Activated CD4-positive, alpha-beta T cell treated with anti-CD3 and anti-CD28 coated beads, Interleukin-2, amount 10 ng/mL, durations not matched to agents 7 days and 5 days (primary cell): Measurements from ENCODE around the gene WDR70. TPM values are rescaled to one million over a fixed set of nuclear protein-coding genes. Genes with fewer than 3 reads are reported as not detected.

Experiments
- CTCF ChIA-PET: fragments of 350-600 bp; sonication (Branson Sonifier 250); formaldehyde crosslinking; loops from one replicate; lab custom pipeline; 2021; ENCODE audit warnings: antibody characterized with exemption; lab: Charles Lee
- POLR2A ChIA-PET: fragments of 350-600 bp; sonication (Branson Sonifier 250); formaldehyde crosslinking; loops from one replicate; lab custom pipeline; 2021; ENCODE audit warnings: antibody characterized with exemption; lab: Charles Lee
- DNase-seq: peaks from one replicate; pipeline ENCODE4 v3.0.0-alpha.2; 2020
- H3K27ac Mint-ChIP-seq: one replicate; pipeline ENCODE4 v1.8.0; 2021; ENCODE audit warnings: mild to moderate bottlenecking, moderate library complexity, mixed read lengths
- H3K27me3 Mint-ChIP-seq: one replicate; pipeline ENCODE4 v1.8.0; 2021; ENCODE audit warnings: mixed read lengths
- H3K36me3 Mint-ChIP-seq: one replicate; pipeline ENCODE4 v1.8.0; 2021; ENCODE audit warnings: low read depth, mixed read lengths
- H3K4me1 Mint-ChIP-seq: one replicate; pipeline ENCODE4 v1.8.0; 2021; ENCODE audit warnings: mixed read lengths
- H3K4me3 Mint-ChIP-seq: one replicate; pipeline ENCODE4 v1.8.0; 2021; ENCODE audit warnings: mild to moderate bottlenecking, moderate library complexity, mixed read lengths
- H3K9me3 Mint-ChIP-seq: one replicate; pipeline ENCODE4 v1.8.0; 2021; ENCODE audit warnings: mixed read lengths
- total RNA-seq, 2 experiments: library from RNA; stranded (reverse); gene quantifications; one replicate each; pipeline ENCODE4 v1.2.3, GENCODE V29; 2021

WDR70 gene
- total RNA-seq, 2 experiments from 2014 or later: 31.8 to 38.3 TPM

DNA sequence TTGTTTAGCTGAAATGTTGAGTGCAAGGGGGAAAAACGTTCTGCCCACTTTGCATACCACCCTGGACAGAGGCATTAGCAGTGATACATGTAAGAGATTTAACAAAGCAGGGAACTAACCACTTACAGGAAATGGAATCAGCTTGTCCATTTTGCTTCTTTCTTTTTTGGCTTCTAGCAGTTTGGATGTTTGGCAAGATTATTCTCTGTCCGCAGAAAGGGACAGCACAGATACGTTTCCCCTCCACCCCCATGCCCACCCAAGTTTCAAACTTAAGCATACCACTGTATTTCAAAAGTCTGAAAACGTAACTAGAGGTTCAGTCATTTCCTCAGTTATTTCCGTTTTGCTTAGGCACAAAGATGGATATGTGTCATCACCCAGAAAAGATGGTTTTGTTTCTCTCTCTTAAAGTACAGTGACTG, 342.3 kb downstream of the WDR70 start:
- no peaks in the 10 kb centered on the region for H3K27me3 Mint-ChIP-seq
- H3K27ac Mint-ChIP-seq: peak overlapping the region; percentile 81
- H3K9me3 Mint-ChIP-seq: no peaks in the 10 kb centered on the region
- H3K4me1 Mint-ChIP-seq: peaks cover 30% of the 10 kb centered on the region
- no peak overlapping the region for H3K4me3 Mint-ChIP-seq
- CTCF ChIA-PET: interaction anchor here (1.3 to 2.6 kb wide), 2 partner anchors 13 to 16 kb away, joined by 5 to 7 read pairs; no protein-coding TSS in a partner anchor
- DNase-seq: peak; percentile 11
- H3K36me3 Mint-ChIP-seq: peaks cover 26% of the 10 kb centered on the region
- POLR2A ChIA-PET: interaction anchor here (0.6 kb wide), 1 partner anchor 19 kb away, joined by 3 read pairs; no protein-coding TSS in a partner anchor

DNA sequence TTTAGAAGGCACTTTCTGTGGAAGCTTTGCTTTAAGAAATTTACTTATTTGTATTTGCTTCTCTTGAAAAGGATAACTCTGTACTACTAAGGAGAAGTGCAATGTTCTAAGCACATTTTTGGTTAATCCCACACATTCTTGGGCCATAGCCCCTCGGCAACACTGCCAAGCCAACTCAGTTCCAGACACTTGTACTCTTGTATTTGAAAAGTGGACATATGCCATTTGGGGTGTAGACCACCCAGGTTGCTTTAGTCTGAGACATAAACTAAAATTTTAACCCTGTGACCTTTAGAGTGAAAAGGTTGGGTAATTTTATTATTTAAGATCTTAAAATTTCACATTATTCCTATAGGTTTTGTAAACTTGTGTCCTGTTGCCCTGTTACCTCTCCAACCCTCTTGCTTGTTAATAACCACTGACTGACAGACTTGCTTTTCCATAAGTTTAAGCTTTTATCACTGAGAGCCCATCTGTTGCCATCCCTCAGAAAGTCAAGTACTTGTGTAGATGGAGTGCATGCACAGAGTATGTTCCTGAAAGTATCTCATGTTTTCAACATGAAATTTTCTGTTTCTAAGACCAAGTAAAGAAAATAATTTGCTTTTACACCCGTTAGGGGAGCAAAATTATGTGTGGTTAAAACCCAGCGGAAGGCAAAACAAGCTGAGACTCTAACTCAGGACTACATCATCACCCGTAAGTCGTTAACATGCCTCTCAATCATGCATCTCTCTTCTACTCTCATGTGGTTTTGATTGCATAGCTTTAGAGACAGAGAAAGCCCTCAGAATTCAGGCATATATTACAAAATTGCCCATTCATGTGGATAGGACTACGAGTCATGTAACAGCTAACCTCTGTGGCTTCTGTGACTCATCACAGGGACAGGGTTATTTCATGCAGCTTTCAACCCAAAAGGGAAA, 343.4 kb downstream of the WDR70 start:
- Mint-ChIP-seq H3K27ac (peak overlapping the region; percentile 68), H3K4me1 (peaks cover 30% of the 10 kb centered on the region), H3K9me3 (no peaks in the 10 kb centered on the region), H3K4me3 (no peak overlapping the region), H3K36me3 (peaks cover 34% of the 10 kb centered on the region), H3K27me3 (no peaks in the 10 kb centered on the region)
- peak; percentile 45 for DNase-seq
- ChIA-PET POLR2A (interaction anchor here (0.6 kb wide), 1 partner anchor 18 kb away, joined by 3 read pairs; no protein-coding TSS in a partner anchor), CTCF (interaction anchor here (1.1 to 2.6 kb wide), 5 partner anchors 10 to 54 kb away, joined by 3 to 7 read pairs (median 4); no protein-coding TSS in a partner anchor)

DNA sequence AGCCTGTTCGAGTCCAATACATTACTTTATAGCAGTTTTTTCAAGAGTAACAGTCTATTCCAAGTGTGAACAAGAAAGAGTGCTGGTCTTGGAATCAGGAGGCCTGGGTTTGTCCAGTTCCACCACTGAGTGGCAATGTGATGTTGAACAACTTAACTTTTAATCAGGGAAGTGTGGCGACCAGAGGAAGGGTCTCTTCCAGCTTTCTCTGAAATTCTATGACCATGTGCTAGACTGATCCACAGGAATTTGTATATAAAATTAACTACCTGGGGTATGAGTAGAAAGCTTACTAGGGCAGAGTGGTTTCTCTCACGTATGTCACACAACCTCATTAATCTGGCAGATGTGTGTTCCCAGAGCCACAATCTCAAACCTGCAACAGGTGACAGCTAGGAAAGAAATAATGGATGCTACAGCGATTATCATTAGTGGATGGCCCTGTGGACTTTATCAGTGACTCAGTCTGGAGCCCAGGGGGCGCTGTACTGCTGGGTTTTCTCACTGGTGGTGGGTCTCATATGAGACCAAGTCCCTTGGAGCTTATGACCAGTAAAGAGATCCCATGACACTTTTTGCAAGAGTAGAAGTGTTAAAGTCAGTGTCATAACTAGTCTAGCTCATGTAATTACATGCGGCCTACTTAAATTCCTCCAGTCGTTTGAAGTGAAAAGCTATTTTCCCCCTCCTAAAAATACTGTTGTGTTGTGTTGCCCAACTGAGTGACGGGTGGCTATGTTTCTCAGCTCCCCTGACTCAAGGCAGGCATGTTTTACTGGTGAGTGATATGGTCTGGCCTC, 344.2 kb downstream of the WDR70 start:
- H3K4me3 Mint-ChIP-seq: no peak overlapping the region
- DNase-seq: no peak
- no peaks in the 10 kb centered on the region for H3K27me3 Mint-ChIP-seq
- H3K9me3 Mint-ChIP-seq: no peaks in the 10 kb centered on the region
- H3K36me3 Mint-ChIP-seq: peaks cover 37% of the 10 kb centered on the region
- POLR2A ChIA-PET: no interaction called here
- CTCF ChIA-PET: interaction anchor here (0.9 to 2.6 kb wide), 6 partner anchors 9 to 1609 kb away, joined by 3 to 7 read pairs (median 4); no protein-coding TSS in a partner anchor
- H3K27ac Mint-ChIP-seq: peak overlapping the region; percentile 68
- peaks cover 30% of the 10 kb centered on the region for H3K4me1 Mint-ChIP-seq

DNA sequence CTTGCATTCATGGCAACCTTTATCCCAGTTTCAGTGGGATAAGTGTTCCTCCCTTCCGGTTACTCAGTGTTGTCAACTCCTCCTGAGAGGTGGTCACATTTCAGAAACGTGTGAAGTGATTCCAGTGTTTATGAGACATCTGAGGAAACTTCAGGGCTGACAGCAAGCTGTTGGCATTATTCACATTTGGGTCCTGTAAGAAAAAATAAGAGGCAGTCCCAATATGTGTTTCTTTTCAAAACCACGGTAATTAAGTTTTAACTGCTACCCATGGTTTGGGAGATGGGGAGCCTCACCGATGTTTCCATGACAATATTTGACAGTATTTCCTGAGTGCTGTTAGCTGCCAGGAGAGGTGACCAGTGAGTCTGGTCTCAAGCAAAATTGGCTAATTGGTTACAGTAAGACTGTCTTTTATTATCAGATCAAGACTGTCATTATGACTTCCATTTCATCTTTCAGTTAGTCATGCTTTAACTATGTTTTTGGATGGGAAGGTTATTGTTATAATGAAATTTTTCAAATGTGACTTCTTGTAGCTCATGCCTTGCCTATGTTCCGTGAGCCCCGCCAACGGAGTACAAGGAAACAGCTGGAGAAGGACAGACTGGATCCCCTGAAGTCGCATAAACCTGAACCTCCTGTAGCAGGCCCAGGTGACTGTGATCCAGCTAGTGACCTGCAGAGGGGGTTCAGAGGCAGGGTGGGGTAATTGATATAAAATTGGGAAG, 345.4 kb downstream of the WDR70 start:
- H3K9me3 Mint-ChIP-seq: no peaks in the 10 kb centered on the region

DNA sequence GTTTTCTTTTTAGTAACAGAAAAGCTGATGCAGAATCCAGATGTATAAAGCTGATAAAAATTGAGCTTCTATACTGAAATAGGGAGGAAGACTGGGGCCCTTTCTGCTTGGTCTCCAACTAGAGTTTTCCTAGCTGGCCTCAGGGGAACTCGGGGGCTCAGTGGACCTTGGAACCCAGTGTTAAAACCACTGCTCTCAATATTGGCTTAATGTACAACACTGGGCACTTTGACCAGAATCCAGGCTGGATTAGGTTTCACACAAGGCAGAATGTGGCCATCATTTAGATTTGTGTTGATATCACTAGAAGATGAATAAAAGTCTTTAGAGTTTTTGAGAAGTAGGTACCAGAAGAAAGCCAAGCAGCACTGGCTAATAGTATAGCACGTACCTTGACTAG, 346.1 kb downstream of the WDR70 start:
- no peak for DNase-seq
- Mint-ChIP-seq H3K4me3 (no peak overlapping the region), H3K27ac (no peak overlapping the region), H3K4me1 (peaks cover 29% of the 10 kb centered on the region), H3K36me3 (peaks cover 43% of the 10 kb centered on the region), H3K9me3 (no peaks in the 10 kb centered on the region), H3K27me3 (no peaks in the 10 kb centered on the region)
- ChIA-PET CTCF (interaction anchor here (0.9 kb wide), 1 partner anchor 12 kb away, joined by 4 read pairs; no protein-coding TSS in a partner anchor), POLR2A (no interaction called here)

More for the DNA sequence above, 345.4 kb downstream of the WDR70 start:
- no peak for DNase-seq
- POLR2A ChIA-PET: no interaction called here
- Mint-ChIP-seq H3K36me3 (peaks cover 43% of the 10 kb centered on the region), H3K4me3 (no peak overlapping the region), H3K4me1 (peaks cover 30% of the 10 kb centered on the region), H3K27me3 (no peaks in the 10 kb centered on the region), H3K27ac (no peak overlapping the region)
- CTCF ChIA-PET: interaction anchor here (0.9 kb wide), 1 partner anchor 13 kb away, joined by 4 read pairs; no protein-coding TSS in a partner anchor

DNA sequence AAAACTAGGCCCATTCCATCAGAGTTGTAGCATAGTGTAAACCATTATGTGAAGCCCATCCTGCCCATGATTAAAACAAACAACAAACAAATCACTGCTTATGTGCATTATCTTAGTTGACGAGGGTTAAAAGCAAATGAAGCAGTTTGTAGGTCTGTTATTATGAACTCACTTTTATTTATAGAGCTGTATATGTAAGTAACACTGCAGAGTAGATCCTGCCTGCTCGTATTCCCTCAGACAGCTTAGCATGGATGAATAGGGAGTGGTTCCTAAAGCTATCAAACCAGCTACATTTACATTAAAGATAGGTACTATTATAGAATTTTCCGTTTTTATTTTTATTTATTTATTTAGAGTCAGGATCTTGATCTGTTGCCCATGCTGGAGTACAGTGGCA, 348.1 kb downstream of the WDR70 start:
- Mint-ChIP-seq H3K36me3 (peaks cover 38% of the 10 kb centered on the region), H3K27me3 (no peaks in the 10 kb centered on the region), H3K4me1 (peaks cover 14% of the 10 kb centered on the region), H3K27ac (no peak overlapping the region), H3K9me3 (no peaks in the 10 kb centered on the region), H3K4me3 (no peak overlapping the region)
- no peak for DNase-seq
- ChIA-PET POLR2A (interaction anchor here (0.7 kb wide), 1 partner anchor 88 kb away, joined by 3 read pairs; no protein-coding TSS in a partner anchor), CTCF (interaction anchor here (0.9 to 1.1 kb wide), 2 partner anchors 10 to 29 kb away, joined by 3 read pairs; no protein-coding TSS in a partner anchor)

DNA sequence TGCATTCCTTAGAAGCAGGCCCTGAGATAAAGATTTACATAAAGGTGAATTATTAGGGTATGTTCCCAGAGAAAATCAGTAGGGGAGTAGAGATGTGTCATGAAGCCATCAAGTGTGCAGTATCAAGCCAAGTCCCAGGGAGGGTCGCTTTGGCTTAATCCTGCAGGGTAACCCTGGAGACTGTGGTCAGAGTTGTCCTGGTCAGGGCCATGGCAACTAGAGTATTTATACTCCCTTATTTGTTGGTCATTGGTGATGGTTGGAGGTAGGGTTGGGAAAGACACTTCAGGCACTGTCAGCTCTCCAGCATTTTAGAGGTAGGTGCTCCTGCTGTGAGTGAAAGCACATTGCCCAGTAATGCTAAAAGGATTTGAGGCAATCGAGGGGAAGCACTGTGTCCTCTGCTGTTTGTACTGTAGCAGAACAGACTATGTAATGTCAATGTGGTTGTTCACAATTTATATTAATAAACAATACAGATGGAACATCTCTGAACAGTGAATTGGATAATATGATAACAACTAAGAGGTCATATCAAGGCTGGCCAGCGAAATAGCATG, 351.9 kb downstream of the WDR70 start:
- no peak for DNase-seq
- Mint-ChIP-seq H3K4me3 (no peak overlapping the region), H3K36me3 (peaks cover 21% of the 10 kb centered on the region), H3K4me1 (peaks cover 7% of the 10 kb centered on the region), H3K27ac (no peak overlapping the region), H3K27me3 (no peaks in the 10 kb centered on the region), H3K9me3 (no peaks in the 10 kb centered on the region)
- POLR2A ChIA-PET: no interaction called here
- CTCF ChIA-PET: interaction anchor here (0.6 kb wide), 1 partner anchor 11 kb away, joined by 3 read pairs; no protein-coding TSS in a partner anchor

DNA sequence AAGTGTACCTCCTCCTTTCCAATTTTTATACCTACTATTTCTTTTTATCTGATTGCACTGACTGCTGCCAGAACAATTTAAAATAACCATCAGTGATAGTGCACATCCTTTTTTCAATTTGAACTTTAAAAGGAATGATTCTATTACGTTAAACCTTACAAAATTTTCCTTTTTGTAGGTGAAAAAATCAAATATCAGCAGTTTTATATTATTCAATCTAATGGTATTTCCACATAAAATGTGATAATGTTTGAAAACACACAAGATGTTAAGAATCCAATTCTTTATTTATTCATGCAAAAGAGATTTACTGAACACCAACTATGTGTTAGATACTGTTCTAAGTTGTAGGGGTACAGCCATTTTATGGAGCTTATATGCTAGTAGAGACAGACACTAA, 355.0 kb downstream of the WDR70 start:
- ChIA-PET CTCF (interaction anchor here (2.3 kb wide), 1 partner anchor 12 kb away, joined by 7 read pairs; no protein-coding TSS in a partner anchor), POLR2A (no interaction called here)
- Mint-ChIP-seq H3K36me3 (peaks cover 14% of the 10 kb centered on the region), H3K27me3 (no peaks in the 10 kb centered on the region), H3K4me3 (no peak overlapping the region), H3K27ac (no peak overlapping the region), H3K9me3 (no peaks in the 10 kb centered on the region), H3K4me1 (peaks cover 24% of the 10 kb centered on the region)
- DNase-seq: no peak

DNA sequence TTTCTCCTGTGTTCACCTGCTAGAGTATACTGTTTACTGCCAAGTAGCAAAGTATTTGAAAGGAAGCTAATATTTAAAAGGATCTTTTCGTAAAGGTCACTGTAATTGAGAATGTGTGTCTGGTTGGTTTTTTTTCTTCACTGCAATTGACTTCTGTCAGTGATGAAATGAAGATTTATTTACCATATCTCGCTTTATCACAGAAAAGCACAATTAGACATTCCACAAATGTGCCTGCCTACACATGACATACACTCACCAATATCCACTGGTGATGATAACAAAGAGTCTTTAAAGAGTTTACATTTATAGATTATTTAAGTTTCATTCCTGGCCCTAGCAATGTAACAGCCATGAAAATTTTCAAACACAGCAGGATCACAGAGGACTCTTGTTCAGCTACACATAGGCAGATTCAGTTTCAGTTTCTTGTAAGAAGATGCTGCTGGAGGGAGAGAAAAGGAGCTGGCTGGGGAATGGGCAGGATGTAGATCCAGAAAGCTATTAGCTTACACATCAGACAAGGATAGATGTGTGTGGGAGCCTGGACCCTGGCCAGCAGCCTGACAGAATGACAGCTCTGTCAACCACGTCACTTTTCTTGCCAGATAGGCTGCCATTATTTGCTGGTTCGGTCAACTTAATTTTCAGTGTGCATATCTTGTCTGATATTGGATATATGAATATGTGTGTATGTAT, 356.7 kb downstream of the WDR70 start:
- Mint-ChIP-seq H3K9me3 (no peaks in the 10 kb centered on the region), H3K4me3 (no peak overlapping the region), H3K27ac (no peak overlapping the region), H3K36me3 (peaks cover 16% of the 10 kb centered on the region), H3K27me3 (no peaks in the 10 kb centered on the region), H3K4me1 (peaks cover 24% of the 10 kb centered on the region)
- POLR2A ChIA-PET: interaction anchor here (0.5 kb wide), 1 partner anchor 501 kb away, joined by 5 read pairs; no protein-coding TSS in a partner anchor
- CTCF ChIA-PET: interaction anchor here (0.8 to 2.3 kb wide), 2 partner anchors 12 to 14 kb away, joined by 3 to 7 read pairs; no protein-coding TSS in a partner anchor
- DNase-seq: no peak

DNA sequence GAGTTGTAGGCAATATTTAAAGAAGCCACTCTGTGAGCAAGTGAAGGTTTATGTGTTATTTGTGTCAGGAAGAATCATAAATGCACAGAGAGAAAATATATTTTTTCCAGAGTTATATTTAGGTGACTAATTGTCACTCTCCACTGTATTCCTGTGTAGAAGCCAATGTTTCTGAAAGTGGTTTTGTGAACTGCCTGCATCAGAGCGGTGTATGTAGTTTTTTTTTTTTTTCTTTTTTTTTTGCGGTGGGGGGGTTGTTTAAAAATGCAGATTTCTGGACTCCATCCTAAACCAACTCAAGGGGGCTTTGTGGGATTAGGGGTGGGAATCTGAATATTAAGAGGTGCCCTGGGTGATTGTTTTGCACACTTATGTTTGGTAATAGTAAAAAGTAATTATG, 357.3 kb downstream of the WDR70 start:
- no peaks in the 10 kb centered on the region for H3K27me3 Mint-ChIP-seq
- CTCF ChIA-PET: interaction anchor here (0.8 kb wide), 1 partner anchor 13 kb away, joined by 3 read pairs; no protein-coding TSS in a partner anchor

More for the DNA sequence above, 357.3 kb downstream of the WDR70 start:
- no peaks in the 10 kb centered on the region for H3K9me3 Mint-ChIP-seq
- POLR2A ChIA-PET: interaction anchor here (0.5 kb wide), 1 partner anchor 501 kb away, joined by 5 read pairs; no protein-coding TSS in a partner anchor
- DNase-seq: no peak
- H3K4me1 Mint-ChIP-seq: peaks cover 24% of the 10 kb centered on the region
- no peak overlapping the region for H3K4me3 Mint-ChIP-seq
- H3K27ac Mint-ChIP-seq: no peak overlapping the region
- H3K36me3 Mint-ChIP-seq: peaks cover 19% of the 10 kb centered on the region
